ENCODE data around the gene CACNG1. TPM values are rescaled to one million over a fixed set of nuclear protein-coding genes. Genes with fewer than 3 reads are reported as not detected.

The CACNG1 gene
- polyA plus RNA-seq, 1 experiment = not detected

- H3K27me3 ChIP-seq (ENCODE audit: control insufficient read depth, insufficient read depth, low read length) = no peaks in the 10 kb centered on the region
- no peak overlapping the region for H3K27ac ChIP-seq (ENCODE audit: low read depth, low read length)
- ChIA-PET CTCF (no interaction called here), POLR2A (no interaction called here)
- no peak for DNase-seq (ENCODE audit: low read depth, low spot score)
- TF ChIP-seq, protein P1, sequence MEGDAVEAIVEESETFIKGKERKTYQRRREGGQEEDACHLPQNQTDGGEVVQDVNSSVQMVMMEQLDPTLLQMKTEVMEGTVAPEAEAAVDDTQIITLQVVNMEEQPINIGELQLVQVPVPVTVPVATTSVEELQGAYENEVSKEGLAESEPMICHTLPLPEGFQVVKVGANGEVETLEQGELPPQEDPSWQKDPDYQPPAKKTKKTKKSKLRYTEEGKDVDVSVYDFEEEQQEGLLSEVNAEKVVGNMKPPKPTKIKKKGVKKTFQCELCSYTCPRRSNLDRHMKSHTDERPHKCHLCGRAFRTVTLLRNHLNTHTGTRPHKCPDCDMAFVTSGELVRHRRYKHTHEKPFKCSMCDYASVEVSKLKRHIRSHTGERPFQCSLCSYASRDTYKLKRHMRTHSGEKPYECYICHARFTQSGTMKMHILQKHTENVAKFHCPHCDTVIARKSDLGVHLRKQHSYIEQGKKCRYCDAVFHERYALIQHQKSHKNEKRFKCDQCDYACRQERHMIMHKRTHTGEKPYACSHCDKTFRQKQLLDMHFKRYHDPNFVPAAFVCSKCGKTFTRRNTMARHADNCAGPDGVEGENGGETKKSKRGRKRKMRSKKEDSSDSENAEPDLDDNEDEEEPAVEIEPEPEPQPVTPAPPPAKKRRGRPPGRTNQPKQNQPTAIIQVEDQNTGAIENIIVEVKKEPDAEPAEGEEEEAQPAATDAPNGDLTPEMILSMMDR (IDR thresholded peaks at IDR 0.05; ENCODE audit: low read depth, low read length) = no peak
- H3K4me3 ChIP-seq (ENCODE audit: low read depth, low read length) = no peak overlapping the region
- no peaks in the 10 kb centered on the region; the same call in 1 of the 2 replicates for H3K9me3 ChIP-seq (ENCODE audit: control insufficient read depth, insufficient read depth, low read length)
Measured at GRCh38 chr17:67024736-67025135, 19.6 kb upstream of the CACNG1 start.

DNA sequence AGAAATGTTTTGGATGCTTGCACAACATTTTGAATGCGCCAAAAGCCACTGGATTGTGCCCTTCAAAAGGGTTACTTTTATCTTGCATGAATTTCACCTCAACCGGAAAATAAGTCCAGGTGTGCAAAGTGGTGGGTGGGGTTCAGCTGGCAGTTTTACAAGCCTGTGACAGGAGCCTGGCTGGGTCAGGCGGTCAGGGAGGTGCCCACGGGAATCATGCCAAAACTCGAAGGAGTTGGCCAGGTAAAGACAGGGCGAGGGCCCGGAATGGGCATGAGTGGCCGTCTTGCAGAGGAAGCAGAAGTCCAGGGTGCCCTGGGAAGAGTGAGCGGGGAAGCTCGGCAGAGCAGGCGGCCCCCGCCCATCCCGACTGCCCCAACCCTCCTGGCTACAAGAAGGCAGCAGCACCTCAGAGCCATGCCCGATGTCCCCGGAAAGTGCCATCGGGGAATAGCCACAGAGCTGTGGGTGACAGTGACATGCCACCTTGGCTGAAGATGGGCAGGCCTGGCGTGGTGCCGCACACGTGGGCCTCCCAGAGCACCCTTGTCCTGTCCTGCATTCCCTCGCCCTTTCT lies 19.1 kb upstream of the CACNG1 start:
- DNase-seq (ENCODE audit: low read depth, low spot score) = no peak

GRCh38 chr17:67026341-67026740 lies 18.0 kb upstream of the CACNG1 start:
- TF ChIP-seq, protein P1 (IDR thresholded peaks at IDR 0.05; ENCODE audit: low read depth, low read length) = no peak
- Histone ChIP-seq H3K27ac (ENCODE audit: low read depth, low read length) (no peak overlapping the region), H3K9me3 (ENCODE audit: control insufficient read depth, insufficient read depth, low read length) (no peaks in the 10 kb centered on the region; the same call in 1 of the 2 replicates), H3K27me3 (ENCODE audit: control insufficient read depth, insufficient read depth, low read length) (no peaks in the 10 kb centered on the region), H3K4me3 (ENCODE audit: low read depth, low read length) (no peak overlapping the region)
- POLR2A ChIA-PET = no interaction called here
- CTCF ChIA-PET = no interaction called here
- no peak for DNase-seq (ENCODE audit: low read depth, low spot score)

More for the DNA sequence above, 19.1 kb upstream of the CACNG1 start:
- Histone ChIP-seq H3K27ac (ENCODE audit: low read depth, low read length) (no peak overlapping the region), H3K9me3 (ENCODE audit: control insufficient read depth, insufficient read depth, low read length) (no peaks in the 10 kb centered on the region; the same call in 1 of the 2 replicates), H3K27me3 (ENCODE audit: control insufficient read depth, insufficient read depth, low read length) (no peaks in the 10 kb centered on the region), H3K4me3 (ENCODE audit: low read depth, low read length) (no peak overlapping the region)
- CTCF ChIA-PET = no interaction called here
- TF ChIP-seq, protein P1 (IDR thresholded peaks at IDR 0.05; ENCODE audit: low read depth, low read length) = no peak
- POLR2A ChIA-PET = no interaction called here

DNA sequence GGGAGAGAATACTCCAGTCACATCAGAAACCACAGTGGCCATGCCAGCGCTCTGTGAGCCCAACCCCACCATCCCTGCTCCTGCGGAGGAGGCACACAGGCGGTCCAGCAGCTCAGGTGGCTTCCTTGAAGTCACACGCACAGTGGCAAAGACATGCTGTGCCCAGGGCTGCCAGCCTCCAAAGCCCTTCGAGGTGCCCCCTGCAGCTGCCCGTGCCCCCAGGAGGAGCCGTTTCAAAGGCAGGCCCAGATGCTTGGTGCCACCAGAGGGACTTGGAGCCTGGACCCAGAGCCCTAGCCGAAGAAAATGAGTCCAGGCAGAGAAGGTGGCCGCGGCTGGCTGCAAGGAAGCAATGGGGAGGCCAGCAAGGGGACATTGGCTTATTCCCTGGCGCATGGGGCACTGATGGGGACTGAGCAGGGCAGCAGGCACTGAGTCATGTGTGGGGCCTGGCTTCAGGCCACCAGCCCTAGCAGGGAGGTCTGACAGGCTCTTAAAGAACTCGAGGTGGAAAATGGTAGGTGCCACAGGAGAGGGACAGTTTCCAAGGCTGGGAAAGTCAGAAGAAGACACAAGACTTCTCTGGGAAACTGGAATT lies 17.2 kb upstream of the CACNG1 start:
- H3K4me3 ChIP-seq (ENCODE audit: low read depth, low read length) = no peak overlapping the region
- no peaks in the 10 kb centered on the region for H3K27me3 ChIP-seq (ENCODE audit: control insufficient read depth, insufficient read depth, low read length)
- no peak overlapping the region for H3K27ac ChIP-seq (ENCODE audit: low read depth, low read length)
- TF ChIP-seq, protein P1 (IDR thresholded peaks at IDR 0.05; ENCODE audit: low read depth, low read length) = no peak
- CTCF ChIA-PET = no interaction called here
- POLR2A ChIA-PET = no interaction called here
- DNase-seq (ENCODE audit: low read depth, low spot score) = no peak
- no peaks in the 10 kb centered on the region; the same call in 1 of the 2 replicates for H3K9me3 ChIP-seq (ENCODE audit: control insufficient read depth, insufficient read depth, low read length)

GRCh38 chr17:67030641-67031040 lies 13.7 kb upstream of the CACNG1 start:
- peaks cover 2% of the 10 kb centered on the region for H3K27me3 ChIP-seq (ENCODE audit: control insufficient read depth, insufficient read depth, low read length)
- DNase-seq (ENCODE audit: low read depth, low spot score) = no peak
- CTCF ChIA-PET = no interaction called here
- H3K27ac ChIP-seq (ENCODE audit: low read depth, low read length) = no peak overlapping the region
- H3K9me3 ChIP-seq (ENCODE audit: control insufficient read depth, insufficient read depth, low read length) = peaks cover 4% of the 10 kb centered on the region; the same call in 1 of the 2 replicates
- no peak overlapping the region for H3K4me3 ChIP-seq (ENCODE audit: low read depth, low read length)
- POLR2A ChIA-PET = no interaction called here
- TF ChIP-seq, protein P1 (IDR thresholded peaks at IDR 0.05; ENCODE audit: low read depth, low read length) = no peak
